OCI-LY3 (cell line): Measurements from ENCODE around the gene KCNC2.

Source experiments
- H2AFZ ChIP-seq: fragments of 200-600, 300-600 bp; shearing (Covaris generic); 2 replicates; pipeline ENCODE4 v1.6.0; 2014; ENCODE audit warnings: antibody characterized with exemption, low read depth, low read length
- H3K27ac ChIP-seq: fragments of 200-600, 300-600 bp; sonication (generic); 2 replicates; pipeline ENCODE4 v1.5.1; 2014; ENCODE audit warnings: mild to moderate bottlenecking, low read length, moderate library complexity, mixed read lengths
- H3K27me3 ChIP-seq: fragments of 200-600, 300-600 bp; sonication (generic); 2 replicates; pipeline ENCODE4 v1.6.1; 2014; ENCODE audit warnings: low read depth, low read length, mixed read lengths
- H3K36me3 ChIP-seq: fragments of 200-600, 300-600 bp; sonication (generic); replicated peaks from 2 replicates; pipeline ENCODE3; 2014; ENCODE audit warnings: low read depth, low read length, mixed read lengths
- H3K4me1 ChIP-seq: fragments of 300-600, 200-600 bp; sonication (generic); 2 replicates; pipeline ENCODE4 v1.6.1; 2014; ENCODE audit warnings: low read length, mixed read lengths
- H3K4me2 ChIP-seq: fragments of 200-600, 300-600 bp; sonication (generic); 2 replicates; pipeline ENCODE4 v1.6.1; 2014; ENCODE audit warnings: low read length, mixed read lengths
- H3K4me3 ChIP-seq: fragments of 300-600, 200-600 bp; sonication (generic); 2 replicates; pipeline ENCODE4 v1.5.1; 2014; ENCODE audit warnings: antibody characterized with exemption, mild to moderate bottlenecking, low read length, moderate library complexity
- H3K79me2 ChIP-seq: fragments of 300-600, 200-600 bp; shearing (Covaris generic); 2 replicates; pipeline ENCODE4 v1.6.1; 2014; ENCODE audit warnings: mild to moderate bottlenecking, low read length, mixed read lengths
- H3K9ac ChIP-seq: fragments of 300-600, 200-600 bp; shearing (Covaris generic); 2 replicates; pipeline ENCODE4 v1.6.0; 2014; ENCODE audit warnings: mild to moderate bottlenecking, low read length, moderate library complexity
- H3K9me3 ChIP-seq: fragments of 200-600, 300-600 bp; shearing (Covaris generic); 2 replicates; pipeline ENCODE4 v1.6.1; 2014; ENCODE audit warnings: low read length, mixed read lengths; ENCODE audit not compliant: insufficient read depth
- H4K20me1 ChIP-seq: fragments of 200-600, 300-600 bp; sonication (generic); 2 replicates; pipeline ENCODE4 v1.6.1; 2016; ENCODE audit warnings: low read length, mixed read lengths; ENCODE audit not compliant: insufficient read depth
- CTCF ChIP-seq: fragments of 200-600, 300-600 bp; sonication (generic); IDR thresholded peaks from 2 replicates; pipeline ENCODE4 v1.5.1; 2014; ENCODE audit warnings: antibody characterized with exemption, low read length, low read depth
- EZH2phosphoT487 ChIP-seq: fragments of 200-600 bp; shearing (Covaris generic); IDR thresholded peaks from 2 replicates; pipeline ENCODE4 v1.6.1; 2018; ENCODE audit warnings: antibody characterized with exemption, mixed run types, low read depth

KCNC2 gene

GRCh38 chr12:75208856-75209811, 505 bp downstream of the KCNC2 start:
- Histone ChIP-seq H3K36me3 (no peaks in the 10 kb centered on the region), H3K27me3 (no peaks in the 10 kb centered on the region), H4K20me1 (no peaks in the 10 kb centered on the region), H3K4me1 (no peaks in the 10 kb centered on the region), H3K79me2 (no peaks in the 10 kb centered on the region), H3K4me2 (no peak overlapping the region), H3K9ac (no peak overlapping the region), H2AFZ (no peak overlapping the region), H3K27ac (no peak overlapping the region), H3K9me3 (no peaks in the 10 kb centered on the region), H3K4me3 (no peak overlapping the region)
- TF ChIP-seq CTCF, result no peak
- no peak for TF ChIP-seq EZH2phosphoT487

GRCh38 chr12:75207338-75208083, 2.1 kb downstream of the KCNC2 start:
- H4K20me1 ChIP-seq, result no peaks in the 10 kb centered on the region
- no peaks in the 10 kb centered on the region for H3K9me3 ChIP-seq
- H3K79me2 ChIP-seq, result no peaks in the 10 kb centered on the region
- TF ChIP-seq CTCF (no peak), EZH2phosphoT487 (no peak)
- no peak overlapping the region for H3K4me2 ChIP-seq
- no peaks in the 10 kb centered on the region for H3K27me3 ChIP-seq
- no peaks in the 10 kb centered on the region for H3K4me1 ChIP-seq
- no peak overlapping the region for H2AFZ ChIP-seq
- H3K36me3 ChIP-seq, result no peaks in the 10 kb centered on the region
- no peak overlapping the region for H3K9ac ChIP-seq
- no peak overlapping the region for H3K4me3 ChIP-seq
- no peak overlapping the region for H3K27ac ChIP-seq

- H3K27me3 ChIP-seq, result no peaks in the 10 kb centered on the region
- H2AFZ ChIP-seq, result no peak overlapping the region
- no peaks in the 10 kb centered on the region for H4K20me1 ChIP-seq
- no peaks in the 10 kb centered on the region for H3K9me3 ChIP-seq
- H3K4me2 ChIP-seq, result no peak overlapping the region
- no peak overlapping the region for H3K27ac ChIP-seq
- no peak overlapping the region for H3K9ac ChIP-seq
- no peaks in the 10 kb centered on the region for H3K79me2 ChIP-seq
- H3K36me3 ChIP-seq, result no peaks in the 10 kb centered on the region
- no peak overlapping the region for H3K4me3 ChIP-seq
- H3K4me1 ChIP-seq, result no peaks in the 10 kb centered on the region
- no peak for TF ChIP-seq CTCF
- TF ChIP-seq EZH2phosphoT487, result no peak
These were observed 4.1 kb downstream of the KCNC2 start for GRCh38 chr12:75205558-75205957.

DNA sequence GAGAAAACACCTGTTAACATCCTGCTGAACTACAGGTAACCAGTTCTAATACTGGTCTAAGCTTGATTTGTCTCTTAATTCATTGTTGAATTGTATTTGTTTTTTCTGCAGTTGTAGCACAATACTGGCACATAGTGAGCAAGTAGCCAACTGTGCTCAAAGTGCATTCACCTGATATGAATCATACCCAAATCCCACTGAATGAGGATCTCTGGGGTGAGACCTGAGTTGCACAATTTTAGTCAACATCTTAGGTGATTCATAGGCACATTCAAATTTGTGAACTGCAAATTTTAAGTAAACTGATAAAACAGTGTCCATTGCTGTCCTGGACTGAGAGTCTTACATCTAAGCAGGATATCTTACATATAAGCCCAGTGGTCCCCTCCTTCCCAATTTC, 12.8 kb downstream of the KCNC2 start:
- TF ChIP-seq CTCF, result no peak
- TF ChIP-seq EZH2phosphoT487, result no peak

More for the DNA sequence above, 12.8 kb downstream of the KCNC2 start:
- H3K4me3 ChIP-seq, result no peak overlapping the region
- no peaks in the 10 kb centered on the region for H3K79me2 ChIP-seq
- H3K9me3 ChIP-seq, result no peaks in the 10 kb centered on the region
- no peak overlapping the region for H2AFZ ChIP-seq
- H4K20me1 ChIP-seq, result no peaks in the 10 kb centered on the region
- no peaks in the 10 kb centered on the region for H3K27me3 ChIP-seq
- H3K4me2 ChIP-seq, result no peak overlapping the region
- no peak overlapping the region for H3K27ac ChIP-seq
- no peaks in the 10 kb centered on the region for H3K4me1 ChIP-seq
- no peak overlapping the region for H3K9ac ChIP-seq
- no peaks in the 10 kb centered on the region for H3K36me3 ChIP-seq
